K562 (cell line): Measurements from ENCODE around the gene C5AR2. TPM values are rescaled to one million over a fixed set of nuclear protein-coding genes. Genes with fewer than 3 reads are reported as not detected.
A peak's percentile ranks its signal among the peaks of the same experiment; 100 is the strongest.

Experiments used
- BRF2 ChIP-seq: IDR thresholded peaks from 3 replicates; pipeline ENCODE4 v1.6.1; 2011; ENCODE audit warnings: borderline replicate concordance, mild to moderate bottlenecking; ENCODE audit not compliant: insufficient read length, insufficient read depth
- CBFA2T2 ChIP-seq: fragments of 450-650 bp; conservative IDR thresholded peaks from 2 replicates; pipeline ENCODE4 v1.6.1; 2017; ENCODE audit warnings: mild to moderate bottlenecking
- CREM ChIP-seq: IDR thresholded peaks from 2 replicates; pipeline ENCODE4 v1.6.1; 2014; ENCODE audit warnings: antibody characterized with exemption, low read depth
- E2F6 ChIP-seq, 2 experiments: IDR thresholded peaks; 2 replicates each; pipeline ENCODE4 v1.6.1; 2011; ENCODE audit warnings: borderline replicate concordance in 1 of 2, control low read depth in 1 of 2, low read depth in 1 of 2, low read length in 1 of 2, mild to moderate bottlenecking in 1 of 2, mixed read lengths in 1 of 2, moderate library complexity in 1 of 2; ENCODE audit not compliant: insufficient read depth in 1 of 2, insufficient read length in 1 of 2, poor library complexity in 1 of 2, severe bottlenecking in 1 of 2; ENCODE audit errors: extremely low read depth in 1 of 2
- ETV6 ChIP-seq, 3 experiments: fragments of 150-350 bp in 1 of 3; sonication (generic) in 1 of 3; formaldehyde crosslinking in 1 of 3; IDR thresholded peaks; 2 replicates each; pipeline versions ENCODE4 v1.6.1 to v1.8.0; 2014 to 2022; ENCODE audit warnings: borderline replicate concordance in 2 of 3, low read depth in 2 of 3, antibody characterized with exemption in 1 of 3, low read length in 1 of 3, mild to moderate bottlenecking in 1 of 3, missing genetic modification reagents in 1 of 3
- GABPA ChIP-seq: fragments of 200-800 bp; sonication (Bioruptor generic); conservative IDR thresholded peaks from 2 replicates; pipeline ENCODE4 v1.6.1; 2016; ENCODE audit warnings: low read depth, missing genetic modification characterization, missing compliant biosample characterization
- GABPB1 ChIP-seq: sonication (generic); formaldehyde crosslinking; IDR thresholded peaks from 2 replicates; pipeline ENCODE4 v1.8.0; 2022; ENCODE audit warnings: mild to moderate bottlenecking, missing genetic modification reagents
- RAD51 ChIP-seq: fragments of 450-650 bp; IDR thresholded peaks from 2 replicates; pipeline ENCODE4 v1.7.1; 2016; ENCODE audit warnings: low read depth, mild to moderate bottlenecking, borderline replicate concordance
- SPI1 ChIP-seq: IDR thresholded peaks from 2 replicates; pipeline ENCODE4 v1.6.1; 2011; ENCODE audit warnings: low read depth, low read length, control low read depth, borderline replicate concordance
- TFE3 ChIP-seq: fragments of 450-650 bp; formaldehyde crosslinking; IDR thresholded peaks from 2 replicates; pipeline ENCODE4 v1.4.0; 2020; ENCODE audit warnings: mild to moderate bottlenecking, mixed read lengths
- ZNF3 ChIP-seq: fragments of 250-450 bp; sonication (Bioruptor Pico); IDR thresholded peaks from 2 replicates; pipeline ENCODE4 v1.5.0; 2021; ENCODE audit warnings: mild to moderate bottlenecking, moderate library complexity
- polyA plus RNA-seq, 8 experiments: library from polyadenylated mRNA; depleted of rRNA in 4 of 8; stranded (reverse) in 5 of 8; unstranded in 3 of 8; fragments of >200 nt; fragmentation: Nextera tagmentation in 2 of 8; fragmentation: Illumina TruSeq in 1 of 8; extraction: Ambion mirVana in 2 of 8; extraction: Trizol in 1 of 8; gene quantifications; 2 replicates each; pipeline versions ENCODE4 v1.2.1 to v1.2.3, GENCODE V29; 2011 to 2014; ENCODE audit warnings: inconsistent platforms in 1 of 8, missing spikeins in 1 of 8
- total RNA-seq, 7 experiments: library from RNA; depleted of rRNA in 6 of 7; stranded (reverse); fragments of >200 nt in 6 of 7; fragmentation: Illumina TruSeq in 2 of 7; extraction: Trizol in 2 of 7; gene quantifications; 2 replicates each; pipeline versions ENCODE4 v1.2.1 to v1.2.3, GENCODE V29; 2011 to 2021; ENCODE audit warnings: low replicate concordance in 1 of 7

The C5AR2 gene
- total and polyA plus RNA-seq, 9 of the 15 experiments (the other 6 are each of a cell fraction or from before 2014, with no cell fraction given), result 0.01 to 1.1 (median 0.13) TPM

- TF ChIP-seq CREM (0 out of 2 replicates have a peak, but pooled peaks have one; percentile 12), ZNF3 (CRISPR knock-in tag) (no peak), E2F6 (IDR thresholded peaks at IDR 0.05; ENCODE audit: borderline replicate concordance in 1 of 2, extremely low read depth in 1 of 2, insufficient read depth in 1 of 2, insufficient read length in 1 of 2, low read depth in 1 of 2, low read length in 1 of 2, poor library complexity in 1 of 2, severe bottlenecking in 1 of 2) (peak in 1 of 2 experiments; percentile 48), SPI1 (peak; percentile 87; the same call in 1 of the 2 replicates), TFE3 (peak; percentile 65), ETV6 (IDR thresholded peaks at IDR 0.05; ENCODE audit: borderline replicate concordance in 1 of 2, low read depth in 2 of 2, low read length in 1 of 2) (0 out of 4 replicates have a peak, but pooled peaks of 1 of the 2 experiments have one; percentile 28), ETV6 (CRISPR knock-in tag; IDR thresholded peaks at IDR 0.05; ENCODE audit: borderline replicate concordance) (no peak), RAD51 (peak; percentile 79), GABPB1 (CRISPR knock-in tag) (0 out of 2 replicates have a peak, but pooled peaks have one; percentile 18), CBFA2T2 (peak; percentile 19; the same call in 1 of the 2 replicates), GABPA (tag) (peak; percentile 33; the same call in 1 of the 2 replicates), BRF2 (no peak)
Observed at GRCh38 chr19:47324502-47324901, 7.5 kb upstream of the C5AR2 start (continued).
